ENCODE results near the gene WDR91. TPM values are rescaled to one million over a fixed set of nuclear protein-coding genes. Genes with fewer than 3 reads are reported as not detected.

The WDR91 gene
- total and polyA plus RNA-seq, 8 donors = 22.9 to 67.6 (median 49.5) TPM

GRCh38 chr7:135194494-135195095, 16.7 kb downstream of the WDR91 start:
- no peak for TF ChIP-seq CTCF (IDR thresholded peaks at IDR 0.05)
- Histone ChIP-seq H3K4me3 (no peak overlapping the region), H3K36me3 (peaks cover 0 to 94% of the 10 kb centered on the region in 2 donors), H3K4me1 (no peaks in the 10 kb centered on the region), H3K27me3 (no peaks in the 10 kb centered on the region), H3K9me3 (no peaks in the 10 kb centered on the region), H3K27ac (no peak overlapping the region)
- intact Hi-C loops (cut with DNase I) = no loop called here
- DNase-seq = no peak
- no peak for ATAC-seq

GRCh38 chr7:135193615-135194081, 17.7 kb downstream of the WDR91 start:
- Histone ChIP-seq H3K9me3 (no peaks in the 10 kb centered on the region), H3K4me3 (no peak overlapping the region), H3K36me3 (peaks cover 0 to 94% of the 10 kb centered on the region in 2 donors), H3K27me3 (no peaks in the 10 kb centered on the region), H3K27ac (no peak overlapping the region), H3K4me1 (no peaks in the 10 kb centered on the region)
- intact Hi-C loops (cut with DNase I) = no loop called here
- DNase-seq (no peak), ATAC-seq (no peak)
- TF ChIP-seq CTCF (IDR thresholded peaks at IDR 0.05) = no peak

- TF ChIP-seq CTCF (IDR thresholded peaks at IDR 0.05) = no peak
- Histone ChIP-seq H3K27me3 (no peaks in the 10 kb centered on the region), H3K9me3 (no peaks in the 10 kb centered on the region), H3K4me1 (no peaks in the 10 kb centered on the region), H3K4me3 (no peak overlapping the region), H3K36me3 (peaks cover 0 to 95% of the 10 kb centered on the region in 2 donors), H3K27ac (no peak overlapping the region)
- intact Hi-C loops (cut with DNase I) = no loop called here
- DNase-seq (no peak), ATAC-seq (no peak)
These were observed 18.3 kb downstream of the WDR91 start for GRCh38 chr7:135192914-135193536.

GRCh38 chr7:135190703-135191102, 20.6 kb downstream of the WDR91 start:
- H3K27me3 ChIP-seq = no peaks in the 10 kb centered on the region
- intact Hi-C loops (cut with DNase I) = no loop called here
- no peak for ATAC-seq
- peaks cover 0 to 95% of the 10 kb centered on the region in 2 donors for H3K36me3 ChIP-seq
- H3K4me1 ChIP-seq = no peaks in the 10 kb centered on the region
- no peak overlapping the region for H3K27ac ChIP-seq
- H3K9me3 ChIP-seq = no peaks in the 10 kb centered on the region
- no peak for TF ChIP-seq CTCF (IDR thresholded peaks at IDR 0.05)
- no peak overlapping the region for H3K4me3 ChIP-seq
- DNase-seq = no peak

- H3K27me3 ChIP-seq = no peaks in the 10 kb centered on the region
- ATAC-seq (no peak), DNase-seq (no peak)
- no peak overlapping the region for H3K27ac ChIP-seq
- peaks cover 0 to 95% of the 10 kb centered on the region in 2 donors for H3K36me3 ChIP-seq
- no peak overlapping the region for H3K4me3 ChIP-seq
- H3K4me1 ChIP-seq = no peaks in the 10 kb centered on the region
- intact Hi-C loops (cut with DNase I) = no loop called here
- no peaks in the 10 kb centered on the region for H3K9me3 ChIP-seq
- no peak for TF ChIP-seq CTCF (IDR thresholded peaks at IDR 0.05)
These were observed 21.4 kb downstream of the WDR91 start for GRCh38 chr7:135189961-135190360.
